Activated CD8-positive, alpha-beta T cell treated with anti-CD3 and anti-CD28 coated beads for 36 hours (primary cell): Measurements from ENCODE around the gene SP7. TPM values are rescaled to one million over a fixed set of nuclear protein-coding genes. Genes with fewer than 3 reads are reported as not detected.

Experiments used
- ATAC-seq: fragments of 200-7000 bp; cut with Tn5 transposase; one replicate; pipeline ENCODE4 v1.10.0; 2021; ENCODE audit warnings: mild to moderate bottlenecking, moderate library complexity
- CTCF ChIA-PET: fragments of 350-600 bp; sonication (Branson Sonifier 250); formaldehyde crosslinking; loops from one replicate; lab custom pipeline; 2021; ENCODE audit warnings: antibody characterized with exemption; lab: Charles Lee
- POLR2A ChIA-PET: fragments of 350-600 bp; sonication (Branson Sonifier 250); formaldehyde crosslinking; loops from one replicate; lab custom pipeline; 2021; ENCODE audit warnings: antibody characterized with exemption; lab: Charles Lee
- DNase-seq: peaks from one replicate; pipeline ENCODE4 v3.0.0-alpha.2; 2020
- H3K27ac Mint-ChIP-seq: one replicate; pipeline ENCODE4 v1.8.0; 2021; ENCODE audit warnings: mild to moderate bottlenecking, mixed read lengths
- H3K27me3 Mint-ChIP-seq: one replicate; pipeline ENCODE4 v1.8.0; 2021; ENCODE audit warnings: mixed read lengths
- H3K36me3 Mint-ChIP-seq: one replicate; pipeline ENCODE4 v1.8.0; 2021; ENCODE audit warnings: low read depth, mixed read lengths
- H3K4me1 Mint-ChIP-seq: one replicate; pipeline ENCODE4 v1.8.0; 2021; ENCODE audit warnings: low read depth, mixed read lengths
- H3K4me3 Mint-ChIP-seq: one replicate; pipeline ENCODE4 v1.8.0; 2021; ENCODE audit warnings: mild to moderate bottlenecking, moderate library complexity, mixed read lengths
- H3K9me3 Mint-ChIP-seq: one replicate; pipeline ENCODE4 v1.8.0; 2021; ENCODE audit warnings: mixed read lengths
- intact Hi-C: fragments of 100-400 bp; cut with micrococcal nuclease; formaldehyde crosslinking; loops from one replicate; pipeline ENCODE4 v1.10.0; 2022
- total RNA-seq, 2 experiments: library from RNA; stranded (reverse); gene quantifications; one replicate each; pipeline ENCODE4 v1.2.3, GENCODE V29; 2021
- TF ChIP-seq, protein P1 (sequence below): fragments of 200-600 bp; IDR thresholded peaks from one replicate; pipeline ENCODE4 v1.8.0; 2022; ENCODE audit warnings: antibody characterized with exemption, mild to moderate bottlenecking

The SP7 gene
- total RNA-seq, 2 experiments from 2014 or later = not detected

DNA sequence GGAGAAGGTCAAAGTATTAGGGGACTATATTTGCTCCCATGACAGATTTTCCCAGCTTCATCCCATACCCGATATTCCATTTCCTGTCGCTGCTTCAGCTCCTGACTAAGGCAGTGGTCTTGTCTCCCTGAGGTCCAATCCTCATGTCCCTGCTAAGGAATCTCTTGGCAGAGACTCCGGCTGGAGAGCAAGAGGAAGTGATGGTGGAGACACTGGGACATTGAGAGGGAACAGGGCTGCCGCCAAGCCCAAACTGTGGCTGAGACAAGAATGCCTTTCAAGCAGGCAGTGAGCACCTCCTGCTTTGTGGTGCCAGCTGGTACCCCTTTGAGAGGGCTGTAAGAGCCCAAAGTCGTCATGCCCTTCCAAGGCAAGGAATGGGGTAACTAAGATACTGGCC lies 5.5 kb downstream of the SP7 start:
- peaks cover 5% of the 10 kb centered on the region for H3K4me1 Mint-ChIP-seq
- DNase-seq (no peak), ATAC-seq (no peak)
- POLR2A ChIA-PET = no interaction called here
- no peak overlapping the region for H3K4me3 Mint-ChIP-seq
- intact Hi-C loops = no loop called here
- no peak overlapping the region for H3K27ac Mint-ChIP-seq
- peaks cover 15% of the 10 kb centered on the region for H3K27me3 Mint-ChIP-seq
- no peaks in the 10 kb centered on the region for H3K9me3 Mint-ChIP-seq
- CTCF ChIA-PET = interaction anchor here (1.1 to 13.9 kb wide), 4 partner anchors 9 to 22 kb away, joined by 4 to 293 read pairs (median 10); partner anchors contain the start of gene AAAS
- H3K36me3 Mint-ChIP-seq = no peaks in the 10 kb centered on the region
- TF ChIP-seq, protein P1, sequence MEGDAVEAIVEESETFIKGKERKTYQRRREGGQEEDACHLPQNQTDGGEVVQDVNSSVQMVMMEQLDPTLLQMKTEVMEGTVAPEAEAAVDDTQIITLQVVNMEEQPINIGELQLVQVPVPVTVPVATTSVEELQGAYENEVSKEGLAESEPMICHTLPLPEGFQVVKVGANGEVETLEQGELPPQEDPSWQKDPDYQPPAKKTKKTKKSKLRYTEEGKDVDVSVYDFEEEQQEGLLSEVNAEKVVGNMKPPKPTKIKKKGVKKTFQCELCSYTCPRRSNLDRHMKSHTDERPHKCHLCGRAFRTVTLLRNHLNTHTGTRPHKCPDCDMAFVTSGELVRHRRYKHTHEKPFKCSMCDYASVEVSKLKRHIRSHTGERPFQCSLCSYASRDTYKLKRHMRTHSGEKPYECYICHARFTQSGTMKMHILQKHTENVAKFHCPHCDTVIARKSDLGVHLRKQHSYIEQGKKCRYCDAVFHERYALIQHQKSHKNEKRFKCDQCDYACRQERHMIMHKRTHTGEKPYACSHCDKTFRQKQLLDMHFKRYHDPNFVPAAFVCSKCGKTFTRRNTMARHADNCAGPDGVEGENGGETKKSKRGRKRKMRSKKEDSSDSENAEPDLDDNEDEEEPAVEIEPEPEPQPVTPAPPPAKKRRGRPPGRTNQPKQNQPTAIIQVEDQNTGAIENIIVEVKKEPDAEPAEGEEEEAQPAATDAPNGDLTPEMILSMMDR = no peak

DNA sequence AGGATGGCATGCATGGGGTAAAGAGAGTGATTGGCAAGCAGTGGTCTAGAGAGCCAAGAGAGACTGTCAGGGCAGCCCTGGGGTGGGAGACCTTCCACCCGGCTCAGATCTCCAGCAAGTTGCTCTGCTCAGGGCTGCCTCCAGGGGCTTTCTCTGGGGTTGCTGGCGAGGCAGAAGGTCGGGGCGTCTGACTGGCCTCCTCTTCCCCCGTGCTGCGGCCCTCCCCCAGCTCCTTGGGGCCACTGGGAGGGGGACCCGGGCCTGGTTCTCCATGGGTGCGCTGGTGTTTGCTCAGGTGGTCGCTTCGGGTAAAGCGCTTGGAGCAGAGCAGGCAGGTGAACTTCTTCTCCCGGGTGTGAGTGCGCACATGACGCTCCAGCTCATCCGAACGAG lies 8.1 kb downstream of the SP7 start:
- TF ChIP-seq, protein P1 = no peak
- CTCF ChIA-PET = interaction anchor here (0.7 to 13.9 kb wide), 10 partner anchors 8 to 296 kb away, joined by 3 to 293 read pairs (median 4); partner anchors contain the start of genes NPFF, SP1 and SP7
- no peak overlapping the region for H3K4me3 Mint-ChIP-seq
- H3K9me3 Mint-ChIP-seq = no peaks in the 10 kb centered on the region
- DNase-seq (peak; percentile 29), ATAC-seq (no peak)
- no peak overlapping the region for H3K27ac Mint-ChIP-seq
- no peaks in the 10 kb centered on the region for H3K36me3 Mint-ChIP-seq
- H3K4me1 Mint-ChIP-seq = peaks cover 18% of the 10 kb centered on the region
- intact Hi-C loops = no loop called here
- POLR2A ChIA-PET = no interaction called here
- peaks cover 7% of the 10 kb centered on the region for H3K27me3 Mint-ChIP-seq

DNA sequence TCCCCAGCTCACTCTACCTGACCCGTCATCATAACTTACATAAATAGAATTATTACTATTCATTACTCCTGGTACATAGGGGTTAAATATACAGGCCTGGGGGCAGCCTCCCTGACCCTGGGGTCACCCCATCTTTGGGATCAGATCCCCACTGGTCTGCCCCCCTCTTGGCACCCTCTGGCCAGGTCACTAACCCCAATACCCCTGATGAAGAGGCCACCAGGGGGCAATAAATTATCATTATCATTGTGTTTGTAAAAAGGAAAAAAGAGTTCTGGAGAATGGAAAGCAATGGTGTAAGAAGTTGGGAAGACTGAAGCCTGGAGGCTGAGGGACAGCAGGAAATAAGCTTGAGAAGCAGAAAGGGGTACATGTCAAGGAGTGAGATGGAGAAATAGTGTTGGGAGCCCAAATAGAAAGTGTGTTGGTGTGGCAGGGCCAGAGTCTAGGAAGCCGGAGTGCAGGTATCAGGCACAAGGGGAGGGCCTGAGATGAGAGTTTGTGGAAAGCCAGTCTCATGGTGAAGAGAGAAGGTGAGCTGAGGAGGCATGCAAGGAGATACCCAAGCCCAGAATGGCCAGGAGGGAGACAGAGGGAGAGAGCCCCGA lies 8.6 kb downstream of the SP7 start:
- no peaks in the 10 kb centered on the region for H3K36me3 Mint-ChIP-seq
- ATAC-seq = no peak
- H3K27ac Mint-ChIP-seq = no peak overlapping the region
- H3K27me3 Mint-ChIP-seq = peaks cover 6% of the 10 kb centered on the region
- H3K4me3 Mint-ChIP-seq = no peak overlapping the region
- ChIA-PET POLR2A (interaction anchor here (0.8 kb wide), 1 partner anchor 113 kb away, joined by 3 read pairs; no protein-coding TSS in a partner anchor), CTCF (interaction anchor here (0.7 to 13.9 kb wide), 12 partner anchors 9 to 296 kb away, joined by 3 to 293 read pairs (median 5); partner anchors contain the start of genes NPFF, SP1 and SP7)
- DNase-seq = peak; percentile 28
- TF ChIP-seq, protein P1 = peak; percentile 62
- intact Hi-C loops = no loop called here
- H3K9me3 Mint-ChIP-seq = no peaks in the 10 kb centered on the region
- peaks cover 20% of the 10 kb centered on the region for H3K4me1 Mint-ChIP-seq

DNA sequence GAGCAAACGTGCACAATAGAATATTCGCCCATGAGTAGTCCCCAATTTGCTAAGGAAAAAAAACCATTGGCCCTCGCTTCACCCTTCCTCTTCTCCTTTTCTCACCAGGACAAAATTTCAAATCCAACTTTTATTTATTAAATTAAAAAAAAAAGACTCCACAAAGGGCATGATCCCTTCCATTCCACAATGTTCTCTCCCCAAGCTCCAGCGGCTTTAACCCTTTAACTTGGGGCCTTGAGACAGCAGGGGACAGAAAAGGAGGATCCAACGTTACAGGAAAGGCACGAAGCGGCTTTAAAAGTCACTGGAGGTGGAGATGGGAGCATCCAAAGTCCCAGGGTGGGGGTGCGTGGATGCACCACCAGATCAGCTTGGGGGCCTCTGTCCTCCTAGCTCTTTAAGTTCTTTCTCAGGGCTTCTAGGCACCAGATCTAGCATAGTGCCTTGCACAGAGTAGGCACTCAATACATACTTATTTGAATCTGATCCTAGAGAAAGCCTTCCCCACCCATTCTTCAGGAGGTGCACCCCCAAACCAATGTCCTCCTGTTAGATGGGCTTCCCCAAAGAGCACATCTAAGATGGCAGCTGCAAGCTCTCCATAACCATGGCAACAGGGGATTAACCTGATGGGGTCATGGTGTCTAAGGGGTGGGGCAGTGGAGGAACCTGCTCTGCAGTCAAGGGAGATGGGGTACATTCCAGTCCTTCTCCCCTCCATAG lies 9.5 kb downstream of the SP7 start:
- POLR2A ChIA-PET = interaction anchor here (0.8 kb wide), 1 partner anchor 114 kb away, joined by 3 read pairs; no protein-coding TSS in a partner anchor
- peak; percentile 23 for DNase-seq
- intact Hi-C loops = no loop called here
- CTCF ChIA-PET = interaction anchor here (0.8 to 13.9 kb wide), 9 partner anchors 18 to 182 kb away, joined by 3 to 293 read pairs (median 6); partner anchors contain the start of genes NPFF and SP1
- H3K4me1 Mint-ChIP-seq = peaks cover 25% of the 10 kb centered on the region
- no peaks in the 10 kb centered on the region for H3K36me3 Mint-ChIP-seq
- TF ChIP-seq, protein P1 = no peak
- peaks cover 2% of the 10 kb centered on the region for H3K27me3 Mint-ChIP-seq
- ATAC-seq = no peak
- H3K9me3 Mint-ChIP-seq = no peaks in the 10 kb centered on the region
- H3K27ac Mint-ChIP-seq = no peak overlapping the region
- peak overlapping the region; percentile 85 for H3K4me3 Mint-ChIP-seq
